ENCODE results near the gene BZW2.

- TF ChIP-seq CTCF (IDR thresholded peaks at IDR 0.05) (no peak), POLR2A (IDR thresholded peaks at IDR 0.05) (no peak)
Observed at GRCh38 chr7:16698200-16698905, 52.4 kb downstream of the BZW2 start.

Data from right lobe of liver (tissue), 4 donors.